ENCODE data around the gene NRIP2. TPM values are rescaled to one million over a fixed set of nuclear protein-coding genes. Genes with fewer than 3 reads are reported as not detected.
A peak's percentile ranks its signal among the peaks of the same experiment; 100 is the strongest.

NRIP2 gene
- total and polyA plus RNA-seq, 10 of the 15 experiments (the other 5 are each of a cell fraction or from before 2014, with no cell fraction given) = 0.04 to 0.83 (median 0.42) TPM; not detected in 7

GRCh38 chr12:2794191-2794735 is 40.6 kb downstream of the NRIP2 start:
- BruUV-seq (replicated peaks) = no TSS peak
- no peaks in the 10 kb centered on the region; the same call in 1 of the 2 replicates for H3K4me1 ChIP-seq (ENCODE audit: control insufficient read depth, insufficient read depth, low read length)
- WGBS (ENCODE audit: insufficient coverage, insufficient replicate concordance, low lambda C conversion rate, missing lambda C conversion rate) = 22% methylated on average over 34 of the region's 49 CpGs
- ChIA-PET CTCF (interaction anchor here (0.7 kb wide), 1 partner anchor 18 kb away, joined by 3 read pairs; no protein-coding TSS in a partner anchor), RAD21 (ENCODE audit: unreplicated experiment) (interaction anchor here (0.7 to 1.0 kb wide), 2 partner anchors 18 to 19 kb away, joined by 3 read pairs; partner anchors contain the start of gene ITFG2), POLR2A (interaction anchor here (0.8 to 1.5 kb wide), 3 partner anchors 10 to 18 kb away, joined by 3 to 4 read pairs (median 3); partner anchors contain the start of gene ITFG2), SMC1A (ENCODE audit: uncharacterized antibody, unreplicated experiment) (no interaction called here)
- FAIRE-seq = no peak
- peak overlapping the region; percentile 59; the same call in 1 of the 2 replicates for H3K9ac ChIP-seq (ENCODE audit: control insufficient read depth, insufficient read depth, low read length)
- H2AFZ ChIP-seq (ENCODE audit: control insufficient read depth, low read depth, low read length) = peak overlapping the region; percentile 58
- DNase-seq (ENCODE audit: low read depth, low spot score) = no peak
- H3K4me3 ChIP-seq = peak overlapping the region; percentile 90
- H4K20me1 ChIP-seq (ENCODE audit: control insufficient read depth, insufficient read depth) = no peaks in the 10 kb centered on the region; the same call in none of the 2 replicates
- peaks cover 25% of the 10 kb centered on the region for H3K79me2 ChIP-seq (ENCODE audit: control insufficient read depth, insufficient read depth, low read length)
- in situ Hi-C loops (cut with MboI) (no loop called here), intact Hi-C loops (cut with micrococcal nuclease; ENCODE audit: unreplicated experiment) (no loop called here)
- H3K36me3 ChIP-seq (ENCODE audit: control insufficient read depth in 2 of 2, insufficient read depth in 2 of 2, low read length in 1 of 2) = peaks cover 3 to 13% of the 10 kb centered on the region in 2 experiments; a peak in 3 of 4 replicates
- no peak overlapping the region for H3K27ac ChIP-seq (ENCODE audit: control insufficient read depth, insufficient read depth)
- H3K4me2 ChIP-seq (ENCODE audit: control insufficient read depth, insufficient read depth) = peak overlapping the region; percentile 80
- peaks cover 0 to 3% of the 10 kb centered on the region in 2 experiments; a peak in 1 of 4 replicates for H3K27me3 ChIP-seq (replicated peaks in 1 of 2; ENCODE audit: control insufficient read depth in 2 of 2, insufficient read depth in 2 of 2, low read length in 1 of 2)
- peak; percentile 6 for ATAC-seq
- peak; percentile 95 for TF ChIP-seq ZSCAN29 (IDR thresholded peaks at IDR 0.05)
- no peak for TF ChIP-seq NFYA (IDR thresholded peaks at IDR 0.05; ENCODE audit: borderline replicate concordance, low read depth, low read length)
- 0 out of 2 replicates have a peak, but pooled peaks have one; percentile 31 for TF ChIP-seq LARP7 (IDR thresholded peaks at IDR 0.05)
- TF ChIP-seq POU2F2 (IDR thresholded peaks at IDR 0.05; ENCODE audit: borderline replicate concordance, low read depth, low read length) = no peak
- TF ChIP-seq, protein P1, sequence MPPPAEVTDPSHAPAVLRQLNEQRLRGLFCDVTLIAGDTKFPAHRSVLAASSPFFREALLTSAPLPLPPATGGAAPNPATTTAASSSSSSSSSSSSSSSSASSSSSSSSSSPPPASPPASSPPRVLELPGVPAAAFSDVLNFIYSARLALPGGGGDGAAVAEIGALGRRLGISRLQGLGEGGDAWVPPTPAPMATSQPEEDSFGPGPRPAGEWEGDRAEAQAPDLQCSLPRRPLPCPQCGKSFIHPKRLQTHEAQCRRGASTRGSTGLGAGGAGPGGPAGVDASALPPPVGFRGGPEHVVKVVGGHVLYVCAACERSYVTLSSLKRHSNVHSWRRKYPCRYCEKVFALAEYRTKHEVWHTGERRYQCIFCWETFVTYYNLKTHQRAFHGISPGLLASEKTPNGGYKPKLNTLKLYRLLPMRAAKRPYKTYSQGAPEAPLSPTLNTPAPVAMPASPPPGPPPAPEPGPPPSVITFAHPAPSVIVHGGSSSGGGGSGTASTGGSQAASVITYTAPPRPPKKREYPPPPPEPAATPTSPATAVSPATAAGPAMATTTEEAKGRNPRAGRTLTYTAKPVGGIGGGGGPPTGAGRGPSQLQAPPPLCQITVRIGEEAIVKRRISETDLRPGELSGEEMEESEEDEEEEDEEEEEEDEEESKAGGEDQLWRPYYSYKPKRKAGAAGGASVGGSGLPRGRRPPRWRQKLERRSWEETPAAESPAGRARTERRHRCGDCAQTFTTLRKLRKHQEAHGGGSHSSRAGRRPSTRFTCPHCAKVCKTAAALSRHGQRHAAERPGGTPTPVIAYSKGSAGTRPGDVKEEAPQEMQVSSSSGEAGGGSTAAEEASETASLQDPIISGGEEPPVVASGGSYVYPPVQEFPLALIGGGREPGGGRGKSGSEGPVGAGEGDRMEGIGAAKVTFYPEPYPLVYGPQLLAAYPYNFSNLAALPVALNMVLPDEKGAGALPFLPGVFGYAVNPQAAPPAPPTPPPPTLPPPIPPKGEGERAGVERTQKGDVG (CRISPR knock-in tag; IDR thresholded peaks at IDR 0.05) = no peak
- no peaks in the 10 kb centered on the region for H3K9me3 ChIP-seq (replicated peaks; ENCODE audit: control insufficient read depth, insufficient read depth, low read length)
